Keratinocyte (primary cell): ENCODE data around the gene SNPH. TPM values are rescaled to one million over a fixed set of nuclear protein-coding genes. Genes with fewer than 3 reads are reported as not detected.

Experiments
- DNase-seq: peaks from one replicate; pipeline ENCODE4 v3.0.0-alpha.2; 2011; ENCODE audit warnings: low read depth, missing footprints, low spot score
- FAIRE-seq: peaks from 2 replicates; lab custom pipeline; 2011; peaks lifted over from hg19 to GRCh38; lab: Jason Lieb, UNC
- H2AFZ ChIP-seq: 2 replicates; pipeline ENCODE4 v1.6.0; 2012; ENCODE audit warnings: low read length, control low read depth, inconsistent platforms; ENCODE audit not compliant: control insufficient read depth
- H3K27ac ChIP-seq: 2 replicates; pipeline ENCODE4 v1.5.1; 2011; ENCODE audit warnings: low read length; ENCODE audit not compliant: control insufficient read depth, insufficient read depth
- H3K27me3 ChIP-seq: 3 replicates; pipeline ENCODE4 v1.6.0; 2011; ENCODE audit warnings: low read length; ENCODE audit not compliant: control insufficient read depth, insufficient read depth; ENCODE audit errors: extremely low read depth
- H3K36me3 ChIP-seq, 2 experiments: 2 replicates in 1 of 2; 3 replicates in 1 of 2; pipeline ENCODE4 v1.5.1; 2011; ENCODE audit warnings: low read length in 2 of 2, mild to moderate bottlenecking in 1 of 2; ENCODE audit not compliant: control insufficient read depth in 2 of 2, insufficient read depth in 2 of 2; ENCODE audit errors: extremely low read depth in 1 of 2
- H3K4me1 ChIP-seq: 3 replicates; pipeline ENCODE4 v1.5.1; 2011; ENCODE audit warnings: low read length; ENCODE audit not compliant: control insufficient read depth, insufficient read depth; ENCODE audit errors: extremely low read depth
- H3K4me2 ChIP-seq: 3 replicates; pipeline ENCODE4 v1.6.0; 2011; ENCODE audit warnings: low read depth, low read length; ENCODE audit not compliant: control insufficient read depth, insufficient read depth; ENCODE audit errors: extremely low read depth
- H3K4me3 ChIP-seq, 3 experiments: fragments of 200-600 bp in 1 of 3; sonication (generic) in 1 of 3; 2 replicates in 2 of 3; 3 replicates in 1 of 3; pipeline ENCODE4 v1.5.1; 2011 to 2016; ENCODE audit warnings: low read length in 3 of 3, mild to moderate bottlenecking in 3 of 3, control low read depth in 2 of 3, inconsistent platforms in 1 of 3, low read depth in 1 of 3, mixed read lengths in 1 of 3, mixed run types in 1 of 3, moderate library complexity in 1 of 3; ENCODE audit not compliant: control insufficient read depth in 2 of 3, insufficient read depth in 2 of 3; ENCODE audit errors: extremely low read depth in 1 of 3
- H3K79me2 ChIP-seq: 2 replicates; pipeline ENCODE4 v1.6.0; 2012; ENCODE audit warnings: low read length; ENCODE audit not compliant: control insufficient read depth, insufficient read depth
- H3K9ac ChIP-seq: 3 replicates; pipeline ENCODE4 v1.6.0; 2011; ENCODE audit warnings: low read length; ENCODE audit not compliant: control insufficient read depth, insufficient read depth; ENCODE audit errors: extremely low read depth
- H3K9me1 ChIP-seq: 3 replicates; pipeline ENCODE4 v1.6.0; 2011; ENCODE audit warnings: low read length; ENCODE audit not compliant: control insufficient read depth, insufficient read depth; ENCODE audit errors: extremely low read depth
- H3K9me3 ChIP-seq: 2 replicates; pipeline ENCODE4 v1.5.1; 2012; ENCODE audit warnings: low read depth, low read length; ENCODE audit not compliant: control insufficient read depth
- H4K20me1 ChIP-seq: 3 replicates; pipeline ENCODE4 v1.6.0; 2011; ENCODE audit warnings: low read length; ENCODE audit not compliant: control insufficient read depth, insufficient read depth; ENCODE audit errors: extremely low read depth
- CTCF ChIP-seq, 3 experiments: IDR thresholded peaks in 1 of 3; conservative IDR thresholded peaks in 1 of 3; optimal IDR thresholded peaks in 1 of 3; 2 replicates in 2 of 3; 3 replicates in 1 of 3; pipeline versions ENCODE3 to v1.5.1; 2011; ENCODE audit warnings: low read length in 3 of 3, mild to moderate bottlenecking in 3 of 3, moderate library complexity in 2 of 3, control low read depth in 1 of 3, inconsistent platforms in 1 of 3; ENCODE audit not compliant: insufficient read depth in 2 of 3; ENCODE audit errors: extremely low read depth in 1 of 3
- EZH2 ChIP-seq: IDR thresholded peaks from one replicate; pipeline ENCODE4 v1.6.1; 2012; ENCODE audit warnings: inconsistent platforms, mild to moderate bottlenecking, low read length, moderate library complexity
- dilution Hi-C: fragments of 300-500 bp; cut with MboI; formaldehyde crosslinking; loops from one replicate; pipeline ENCODE4 v1.7.0; 2020; ENCODE audit warnings: low sequenced_read_pairs; ENCODE audit not compliant: extremely low pct_ligation_motif_present
- polyA plus RNA-seq, 5 experiments: library from polyadenylated mRNA; depleted of rRNA in 3 of 5; stranded (reverse) in 3 of 5; stranded (forward) in 1 of 5; unstranded in 1 of 5; fragments of >200 nt; gene quantifications; 1 replicate in 1 of 5; 2 replicates in 3 of 5; 3 replicates in 1 of 5; pipeline versions ENCODE4 v1.2.1 to v1.2.3, GENCODE V29; 2011 to 2012; ENCODE audit warnings: missing spikeins in 2 of 5, low read depth in 1 of 5, low replicate concordance in 1 of 5

Gene SNPH
- polyA plus RNA-seq, 1 donor (not counting 4 experiments of a cell fraction or from before 2014, with no cell fraction given): 1.3 TPM

- peaks cover 3% of the 10 kb centered on the region for H3K9me1 ChIP-seq
- H3K27ac ChIP-seq: peak overlapping the region; percentile 55
- H3K9me3 ChIP-seq: no peaks in the 10 kb centered on the region
- no peak for TF ChIP-seq EZH2
- TF ChIP-seq CTCF (optimal IDR thresholded peaks at IDR 0.05 in 1 of 3, IDR thresholded peaks at IDR 0.05 in 1 of 3, conservative IDR thresholded peaks at IDR 0.05 in 1 of 3; ENCODE audit: extremely low read depth in 1 of 3, insufficient read depth in 2 of 3, low read length in 3 of 3): peak; percentile 35 to 67 (median 45)
- H3K9ac ChIP-seq: peak overlapping the region; percentile 35
- peaks cover 49% of the 10 kb centered on the region for H3K4me1 ChIP-seq
- peaks cover 5% of the 10 kb centered on the region for H4K20me1 ChIP-seq
- peaks cover 3 to 16% of the 10 kb centered on the region in 2 experiments for H3K36me3 ChIP-seq
- FAIRE-seq (peak; percentile 95), DNase-seq (no peak)
- H3K27me3 ChIP-seq: no peaks in the 10 kb centered on the region
- H3K79me2 ChIP-seq: peaks cover 34% of the 10 kb centered on the region
- H3K4me2 ChIP-seq: peak overlapping the region; percentile 73
- dilution Hi-C loops: no loop called here
- H3K4me3 ChIP-seq: peak overlapping the region in 2 of 3 experiments; percentile 36 to 41
- H2AFZ ChIP-seq: no peak overlapping the region
Measured at GRCh38 chr20:1334761-1335160, 68.7 kb downstream of the SNPH start.

- H4K20me1 ChIP-seq: peaks cover 5% of the 10 kb centered on the region
- peaks cover 3 to 16% of the 10 kb centered on the region in 2 experiments for H3K36me3 ChIP-seq
- FAIRE-seq (no peak), DNase-seq (no peak)
- no peak overlapping the region for H3K9ac ChIP-seq
- H3K27me3 ChIP-seq: no peaks in the 10 kb centered on the region
- H3K4me2 ChIP-seq: no peak overlapping the region
- dilution Hi-C loops: no loop called here
- peaks cover 21% of the 10 kb centered on the region for H3K79me2 ChIP-seq
- no peaks in the 10 kb centered on the region for H3K9me3 ChIP-seq
- peaks cover 3% of the 10 kb centered on the region for H3K9me1 ChIP-seq
- peaks cover 37% of the 10 kb centered on the region for H3K4me1 ChIP-seq
- H2AFZ ChIP-seq: no peak overlapping the region
- no peak for TF ChIP-seq CTCF (optimal IDR thresholded peaks at IDR 0.05 in 1 of 3, IDR thresholded peaks at IDR 0.05 in 1 of 3, conservative IDR thresholded peaks at IDR 0.05 in 1 of 3; ENCODE audit: extremely low read depth in 1 of 3, insufficient read depth in 2 of 3, low read length in 3 of 3)
- TF ChIP-seq EZH2: no peak
- H3K4me3 ChIP-seq: no peak overlapping the region
- H3K27ac ChIP-seq: no peak overlapping the region
Measured at GRCh38 chr20:1335961-1336698, 70.0 kb downstream of the SNPH start.
